Amniotic epithelial cell (primary cell): Measurements from ENCODE around the gene C16orf78.
A peak's percentile ranks its signal among the peaks of the same experiment; 100 is the strongest.
"Not testable (repeated sequence)": the region's sequence is repeated elsewhere in the genome, so short reads cannot be mapped to it uniquely, and the experiment has no call there.

ENCODE experiments used
- DNase-seq: peaks from one replicate; pipeline ENCODE4 v3.0.0-alpha.2; 2010; ENCODE audit warnings: low read depth

Gene C16orf78

DNA sequence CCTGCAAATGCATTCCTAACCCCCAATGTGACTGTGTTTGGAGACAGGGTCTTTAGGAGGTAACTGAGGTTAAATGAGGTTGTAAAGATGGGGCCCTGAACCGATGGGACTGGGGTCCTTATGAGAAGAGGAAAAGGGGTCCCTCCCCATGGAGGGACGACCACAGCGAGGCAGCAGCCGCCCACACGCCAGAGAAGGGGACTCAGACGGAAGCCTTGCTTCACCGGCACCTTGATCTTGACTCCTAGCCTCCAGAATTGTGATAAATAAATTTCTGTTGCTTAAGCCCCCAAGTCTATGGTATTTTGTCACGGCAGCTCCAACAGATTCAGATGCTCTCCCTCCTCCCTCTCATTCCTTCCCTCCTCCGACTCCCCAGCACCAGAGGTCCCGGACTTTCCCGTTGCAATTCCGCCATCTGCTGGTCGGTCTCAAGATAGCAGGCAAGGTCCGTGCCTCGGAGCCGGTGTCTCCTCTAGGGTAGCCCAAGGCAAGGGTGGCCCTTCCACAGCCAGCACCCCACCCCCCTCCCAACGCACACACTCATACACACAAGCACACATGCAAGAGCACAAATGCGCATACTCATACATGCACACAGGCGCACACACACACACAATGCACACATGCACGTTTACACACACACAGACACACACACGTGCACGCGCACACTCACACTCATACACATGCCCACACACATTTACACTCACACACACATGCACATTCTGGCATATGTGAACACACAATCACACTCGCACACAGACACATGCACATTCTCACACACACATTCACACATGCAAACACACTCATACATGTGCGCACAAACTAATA, 23.1 kb upstream of the C16orf78 start:
- peak; percentile 13 for DNase-seq

DNA sequence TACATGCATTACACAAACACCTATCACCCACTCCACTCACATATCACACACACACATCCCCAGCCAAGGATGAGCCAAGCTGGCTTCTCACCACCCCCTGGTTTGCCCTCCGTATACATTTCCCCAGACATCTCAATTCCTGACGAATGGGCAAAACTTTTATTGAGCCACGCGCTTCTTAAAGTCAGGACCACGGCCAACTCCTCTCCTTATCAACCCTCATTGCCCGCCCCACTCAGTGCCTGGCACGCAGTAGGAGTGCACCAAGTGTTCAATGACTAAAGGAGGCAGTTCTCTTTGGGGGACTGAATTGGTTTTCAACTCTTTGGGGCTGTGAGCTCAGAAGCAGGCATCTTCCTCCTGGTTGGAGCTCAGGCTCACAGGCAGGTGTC, 22.5 kb upstream of the C16orf78 start:
- no peak for DNase-seq

- DNase-seq = no peak
Observed at GRCh38 chr16:49352892-49353291, 20.7 kb upstream of the C16orf78 start.

DNA sequence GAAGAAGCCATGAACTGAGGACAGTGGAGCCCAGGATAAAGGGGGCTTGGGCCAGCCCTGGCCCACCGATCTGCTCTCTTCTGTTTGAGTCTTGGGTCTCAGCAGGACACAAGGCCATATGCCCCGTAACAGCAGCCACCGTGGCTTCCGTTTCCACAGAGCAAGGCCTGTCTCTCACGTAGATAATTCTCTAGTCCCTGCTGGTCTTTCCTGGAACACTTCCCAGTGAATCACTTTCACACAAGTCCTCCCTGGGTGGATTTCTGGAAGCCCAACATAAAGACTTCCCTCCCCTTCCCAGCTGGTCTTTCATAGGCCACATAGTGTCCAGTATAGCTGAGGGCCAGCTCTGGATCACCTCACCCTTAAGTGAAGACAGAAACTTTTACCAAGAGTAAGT, 19.9 kb upstream of the C16orf78 start:
- no peak for DNase-seq

DNA sequence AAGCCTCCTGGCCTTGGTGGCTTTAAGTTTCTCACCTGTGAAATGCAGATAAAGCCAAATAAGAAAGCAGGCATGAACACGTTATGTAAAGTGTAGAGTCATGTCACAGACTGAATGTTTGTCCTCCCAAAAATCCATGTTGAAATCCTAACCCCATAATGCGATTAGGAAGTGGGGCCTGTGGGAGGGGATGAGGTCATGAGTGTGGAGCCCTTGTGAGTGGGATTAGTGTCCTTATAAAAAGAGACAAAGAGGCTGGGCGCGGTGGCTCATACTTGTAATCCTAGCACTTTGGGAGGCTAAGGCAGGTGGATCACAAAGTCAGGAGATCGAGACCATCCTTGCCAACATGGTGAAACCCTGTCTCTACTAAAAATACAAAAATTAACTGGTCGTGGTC, 19.5 kb upstream of the C16orf78 start:
- no peak for DNase-seq

DNA sequence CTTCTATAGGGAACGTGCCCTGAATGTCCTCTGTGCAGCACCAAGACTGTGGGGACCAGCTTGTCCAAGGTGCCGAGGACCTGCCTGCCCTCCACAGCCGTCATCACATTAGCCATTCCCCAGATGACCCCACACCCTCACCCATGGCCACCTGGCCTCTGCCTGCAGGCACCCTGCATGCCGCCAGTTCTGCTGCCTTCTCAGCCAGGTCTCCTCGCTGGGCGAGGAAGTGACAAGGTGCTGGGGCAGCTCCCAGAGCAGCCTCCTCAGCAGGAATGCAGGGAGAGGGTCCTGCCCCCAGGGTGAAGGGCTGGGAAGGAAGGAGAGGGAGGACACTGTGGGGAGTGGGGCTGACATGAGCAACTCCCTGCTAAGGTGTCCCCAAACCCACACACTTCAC, 18.6 kb upstream of the C16orf78 start:
- DNase-seq = no peak

DNA sequence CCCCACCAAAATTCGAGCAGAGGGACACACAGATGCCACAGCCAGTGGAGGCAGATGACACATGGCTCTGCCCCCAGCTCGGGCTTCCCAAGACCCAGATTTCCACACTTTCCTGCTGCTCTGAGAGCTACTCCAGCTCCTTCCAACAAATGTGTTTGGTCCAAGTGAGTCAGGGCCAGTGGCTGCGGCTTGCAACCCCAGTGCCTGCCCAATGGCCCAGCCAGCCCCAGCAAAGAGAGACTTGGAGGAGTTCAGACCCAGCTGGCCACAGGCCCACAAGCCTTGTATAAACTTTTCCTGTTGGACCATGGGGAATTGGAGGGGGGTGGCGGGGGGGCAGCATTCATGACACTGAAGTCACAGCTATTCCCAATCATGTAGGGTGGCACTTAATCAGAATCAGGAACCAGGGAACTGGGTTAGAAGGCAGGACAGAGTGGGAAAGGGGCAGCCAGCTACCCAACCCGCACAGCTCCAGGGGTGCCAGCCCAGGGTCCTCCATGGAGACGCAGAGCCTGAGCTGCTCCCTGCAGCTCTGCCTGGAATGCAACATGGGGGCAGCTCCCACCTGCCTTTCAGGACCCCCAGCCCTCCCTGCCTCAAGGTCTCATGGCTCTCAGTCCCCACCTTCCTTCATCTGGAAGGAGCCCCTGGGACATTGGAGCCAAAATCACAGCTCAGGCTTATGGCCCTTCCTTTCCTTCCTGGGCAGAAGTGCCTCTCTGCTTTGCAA, 17.5 kb upstream of the C16orf78 start:
- DNase-seq = no peak

GRCh38 chr16:49356728-49357488, 16.7 kb upstream of the C16orf78 start:
- no peak for DNase-seq

- DNase-seq = no peak
Observed at GRCh38 chr16:49359591-49359990, 14.0 kb upstream of the C16orf78 start.

DNA sequence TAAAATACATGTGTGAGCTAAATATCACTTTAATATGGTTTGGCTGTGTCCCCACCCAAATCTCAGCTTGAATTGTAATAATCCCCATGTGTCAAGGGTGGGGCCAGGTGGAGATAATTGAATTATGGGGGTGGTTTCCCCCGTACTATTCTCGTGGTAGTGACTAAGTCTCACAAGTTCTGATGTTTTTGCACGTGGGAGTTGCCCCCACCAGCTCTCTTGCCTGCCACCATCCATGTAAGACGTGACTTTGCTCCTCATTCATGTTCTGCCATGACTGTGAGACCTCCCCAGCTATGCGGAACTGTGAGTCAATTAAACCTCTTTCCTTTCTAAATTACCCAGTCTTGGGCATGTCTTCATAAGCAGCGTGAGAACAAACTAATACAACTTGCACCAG, 11.9 kb upstream of the C16orf78 start:
- not testable (repeated sequence) for DNase-seq

GRCh38 chr16:49362230-49362629, 11.4 kb upstream of the C16orf78 start:
- DNase-seq = no peak

GRCh38 chr16:49365711-49366509, 7.7 kb upstream of the C16orf78 start:
- no peak for DNase-seq

- no peak for DNase-seq
Observed at GRCh38 chr16:49366669-49367068, 6.9 kb upstream of the C16orf78 start.

DNA sequence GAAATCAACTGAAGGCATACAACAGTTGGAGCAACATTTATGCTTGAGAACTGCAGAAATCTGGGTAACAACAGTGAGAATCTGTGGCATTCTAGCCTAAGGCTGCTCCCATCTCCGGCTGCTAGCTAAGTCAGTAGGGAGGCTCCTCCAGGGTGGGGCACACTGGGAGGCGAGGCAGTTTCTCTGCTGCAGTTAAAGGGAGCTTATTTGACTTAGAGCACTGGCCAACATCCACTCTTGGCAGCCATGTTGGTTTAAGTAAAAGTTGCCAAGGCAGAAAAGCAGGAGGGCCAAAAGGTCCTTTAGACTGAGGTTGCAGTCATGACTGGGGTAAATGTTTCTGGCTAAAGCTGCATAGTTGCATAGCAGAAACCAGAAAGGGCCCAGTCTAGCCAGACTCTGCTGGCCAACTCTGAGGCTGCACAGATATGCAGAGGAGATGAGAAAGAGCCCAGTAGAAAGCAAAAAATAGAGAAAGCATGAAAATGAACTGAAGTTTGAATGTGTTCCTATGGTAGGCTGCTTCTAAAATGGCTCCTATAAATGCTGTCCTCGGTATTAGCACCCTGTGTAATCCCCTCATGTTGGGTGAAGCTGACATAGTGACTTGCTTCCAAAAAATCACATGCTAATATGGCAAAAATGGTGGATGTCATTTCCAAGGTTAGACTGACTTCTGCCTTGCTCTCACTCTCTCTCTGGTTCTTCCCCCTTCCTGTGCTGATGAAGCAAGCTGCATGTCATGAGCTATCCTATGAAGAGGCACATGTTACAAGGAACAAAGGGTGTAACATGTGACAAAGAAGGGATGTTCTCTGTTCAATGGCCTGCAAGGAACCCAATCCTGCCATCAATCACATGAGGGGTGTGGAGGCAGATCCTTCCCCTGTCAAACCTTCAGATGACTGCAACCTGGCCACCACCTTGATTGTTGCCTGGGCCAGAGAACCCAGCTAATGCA, 3.7 kb upstream of the C16orf78 start:
- no peak for DNase-seq

DNA sequence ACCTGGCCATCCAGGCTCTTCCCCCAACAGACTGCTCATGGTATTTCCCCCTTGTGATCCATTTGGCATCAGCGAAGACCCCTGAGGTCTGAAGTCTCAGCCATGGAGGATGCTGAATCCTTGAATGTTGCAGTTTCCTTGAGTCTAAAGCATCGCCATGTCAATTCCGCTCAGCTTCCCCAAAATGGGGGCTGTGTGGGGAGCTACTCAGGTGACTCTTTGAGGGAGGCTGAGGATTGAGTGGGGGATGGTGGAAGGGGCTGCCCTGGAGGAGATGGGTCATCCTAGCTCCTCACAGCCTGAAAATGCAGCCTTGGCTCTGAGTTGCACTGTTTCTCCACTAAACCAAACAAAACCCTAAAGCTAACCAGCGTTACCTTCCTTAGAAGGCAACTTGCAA, 2.6 kb downstream of the C16orf78 start:
- no peak for DNase-seq

- DNase-seq = no peak
Observed at GRCh38 chr16:49377196-49377755, 3.7 kb downstream of the C16orf78 start.

GRCh38 chr16:49378238-49378637, 4.6 kb downstream of the C16orf78 start:
- no peak for DNase-seq

DNA sequence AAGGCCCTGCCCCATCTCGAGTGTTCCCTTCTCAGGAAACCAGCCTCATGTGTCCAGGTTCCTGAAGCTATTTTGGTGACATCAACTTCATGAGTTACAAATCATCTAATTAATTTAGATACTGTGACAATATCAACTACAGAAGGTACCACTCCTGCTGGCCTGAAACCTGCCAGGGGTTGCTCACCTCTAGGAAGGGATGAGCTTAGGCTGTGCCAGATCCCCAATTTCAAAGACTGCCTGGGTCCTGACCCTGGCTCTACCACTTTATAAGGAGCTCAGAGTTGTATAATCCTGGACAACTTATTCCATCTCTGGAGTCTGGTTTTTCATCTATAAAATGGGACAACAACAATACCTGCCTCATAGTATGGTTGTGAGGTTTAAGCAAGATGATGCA, 5.2 kb downstream of the C16orf78 start:
- no peak for DNase-seq

- no peak for DNase-seq
Observed at GRCh38 chr16:49382916-49383315, 9.3 kb downstream of the C16orf78 start.

DNA sequence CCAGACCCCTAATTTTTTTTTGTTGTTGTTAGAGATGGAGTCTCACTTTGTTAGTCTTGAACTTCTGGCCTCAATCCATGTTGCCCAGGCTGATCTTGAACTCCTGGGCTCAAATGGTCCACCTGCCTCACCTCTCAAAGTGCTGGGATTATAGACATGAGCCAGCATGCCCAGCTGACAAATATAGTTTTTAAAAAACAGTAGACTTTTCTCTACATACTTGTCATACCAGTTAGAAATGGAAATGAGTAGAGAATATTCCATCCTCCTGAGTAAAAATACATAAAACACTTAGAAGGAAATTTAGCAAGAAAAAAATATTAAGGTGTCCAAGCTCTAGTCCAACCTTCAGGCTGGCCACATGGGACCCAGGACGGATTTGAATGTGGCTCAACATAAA, 21.4 kb downstream of the C16orf78 start:
- no peak for DNase-seq
